Bone marrow (tissue), 2 donors: ENCODE data around the gene SCRT2.
"Not testable (repeated sequence)": the region's sequence is repeated elsewhere in the genome, so short reads cannot be mapped to it uniquely, and the experiment has no call there.

Source experiments
- DNase-seq, 2 donors: peaks; one replicate each; lab custom pipeline; 2025; lab: John Stamatoyannopoulos, UW

The SCRT2 gene

DNA sequence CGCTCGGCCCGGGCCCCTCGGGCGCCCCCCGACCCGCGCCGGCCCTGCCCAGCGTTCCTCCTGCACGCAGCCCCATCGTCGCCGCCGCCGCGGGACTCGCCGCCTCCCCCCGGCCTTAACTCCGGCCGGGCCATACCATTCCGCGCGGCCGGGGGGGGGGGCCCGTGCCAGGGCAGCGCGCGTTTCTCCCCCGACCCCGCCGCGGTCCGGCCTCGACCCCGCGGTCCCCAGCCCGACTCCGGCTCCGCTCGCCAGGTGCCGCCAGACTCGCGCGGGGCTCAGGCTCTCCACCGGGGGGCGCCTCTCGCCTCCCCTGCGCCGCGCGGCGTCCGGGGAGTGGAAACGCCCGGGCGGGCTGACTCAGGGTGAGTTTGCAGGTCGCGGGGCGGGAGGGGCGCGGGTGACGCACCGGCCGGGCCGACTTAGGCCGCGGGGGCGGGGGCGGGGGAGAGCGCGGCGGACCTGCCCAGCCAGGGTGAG, 22.5 kb downstream of the SCRT2 start, which contains the start of gene SRXN1:
SRXN1 (minus strand) TSS at position 91 of the 480 bp plus-strand sequence; CDS start at position 76, 15 bp downstream.
- peak; percentile 62 to 84 for DNase-seq

DNA sequence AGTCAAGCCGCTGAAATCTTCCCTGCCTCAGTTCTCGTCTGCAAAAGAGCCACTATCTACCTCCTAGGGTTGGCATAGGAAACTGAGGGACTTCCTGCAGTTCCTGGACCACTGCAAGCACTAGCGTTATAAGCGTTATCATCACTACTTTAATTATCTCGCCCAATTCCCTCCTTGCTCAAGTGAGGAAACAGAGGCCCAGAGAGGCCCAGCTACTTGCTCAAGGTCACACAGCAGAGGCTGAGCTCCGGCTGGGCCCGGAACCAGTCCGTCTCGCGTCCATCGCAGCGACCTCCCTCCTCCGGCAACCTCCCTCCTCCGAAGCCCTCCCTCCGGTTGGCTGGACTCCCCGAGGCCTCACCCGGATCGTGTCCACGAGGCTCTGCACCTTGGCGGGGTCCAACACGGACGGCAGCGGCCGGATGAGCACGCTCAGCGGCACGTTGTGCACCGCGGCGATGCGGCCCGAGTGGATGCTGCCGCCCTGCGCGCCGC, 22.9 kb downstream of the SCRT2 start:
- DNase-seq = no peak

DNA sequence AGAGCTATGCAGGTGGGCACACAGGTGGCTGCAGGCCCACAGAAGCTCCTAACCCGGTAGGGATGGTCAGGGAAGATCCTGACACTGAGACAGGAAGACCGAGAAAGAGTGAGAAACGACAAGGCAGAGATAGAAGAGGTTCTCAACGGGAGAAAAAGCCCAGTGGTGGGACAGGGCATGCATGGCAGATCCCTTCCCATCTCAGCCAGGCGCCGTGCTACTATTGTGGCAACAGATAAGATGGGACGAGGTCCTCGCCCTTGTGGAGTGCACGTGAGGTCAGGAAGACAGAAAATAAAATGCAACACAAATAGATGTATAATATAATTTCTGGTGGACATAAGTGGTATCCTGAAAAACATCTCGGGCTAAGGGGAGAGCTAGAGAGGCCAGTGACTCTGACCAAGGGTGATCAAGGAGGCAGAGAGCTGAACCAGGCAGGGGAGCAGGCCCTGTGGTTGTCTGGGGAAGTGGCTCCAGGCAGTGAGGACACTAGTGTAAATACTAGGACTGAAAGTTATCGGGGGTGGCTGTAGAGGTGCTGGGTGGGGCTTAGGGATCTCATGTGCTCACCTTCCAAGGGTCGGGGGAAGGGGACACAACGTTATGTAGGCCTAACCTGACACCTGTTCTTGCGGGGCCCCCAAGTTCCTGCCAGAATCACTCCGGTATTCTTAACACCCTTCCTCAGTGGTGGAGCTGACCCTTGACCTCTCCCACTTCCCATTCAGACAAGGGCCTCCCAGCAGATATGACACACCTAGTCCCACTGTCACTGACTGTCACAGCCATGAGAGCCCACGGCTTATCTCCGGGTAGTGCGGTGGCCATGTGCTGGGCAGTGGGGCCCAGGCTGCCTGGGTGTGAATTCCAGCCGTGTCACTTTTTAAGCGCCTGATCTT, 23.6 kb downstream of the SCRT2 start:
- DNase-seq = no peak

DNA sequence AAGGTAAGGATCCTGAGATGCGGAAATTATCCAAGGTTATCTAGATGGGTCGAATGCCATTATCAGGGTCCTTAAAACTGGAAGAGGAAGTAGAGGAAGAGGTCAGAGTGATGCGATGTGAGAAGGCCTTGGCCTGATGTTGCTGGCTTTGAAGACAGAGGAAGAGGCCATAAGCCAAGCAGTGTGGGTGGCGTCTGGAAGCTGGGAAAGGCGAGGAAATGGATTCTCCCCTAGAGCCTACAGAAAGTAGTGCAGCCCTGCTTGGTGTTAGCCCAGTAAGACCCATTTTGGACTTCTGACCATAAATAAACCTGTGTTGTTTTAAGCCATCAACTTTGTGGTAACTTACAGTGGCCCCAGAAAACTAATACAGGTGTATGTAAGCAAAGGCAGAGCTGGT, 24.6 kb downstream of the SCRT2 start:
- DNase-seq = no peak

DNA sequence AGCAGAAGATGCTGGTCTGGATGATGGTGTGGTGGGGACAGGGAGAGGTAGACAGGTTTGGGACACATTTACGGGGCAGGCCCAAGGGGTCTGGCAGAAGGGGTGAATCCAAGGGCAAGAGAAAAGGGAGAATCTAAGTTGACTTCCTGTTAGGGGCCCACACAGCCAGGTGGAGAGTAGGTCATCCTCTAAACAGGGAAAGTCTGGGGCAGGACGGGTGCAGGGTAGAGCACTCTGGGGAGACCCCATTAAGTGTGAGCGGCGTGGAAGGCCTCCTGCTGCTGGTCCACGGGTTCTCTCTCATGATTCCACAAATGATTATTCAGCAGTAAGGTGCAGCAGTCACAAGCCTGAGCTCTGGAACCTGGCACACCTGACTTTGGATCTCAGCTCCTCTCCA, 25.3 kb downstream of the SCRT2 start:
- no peak for DNase-seq

DNA sequence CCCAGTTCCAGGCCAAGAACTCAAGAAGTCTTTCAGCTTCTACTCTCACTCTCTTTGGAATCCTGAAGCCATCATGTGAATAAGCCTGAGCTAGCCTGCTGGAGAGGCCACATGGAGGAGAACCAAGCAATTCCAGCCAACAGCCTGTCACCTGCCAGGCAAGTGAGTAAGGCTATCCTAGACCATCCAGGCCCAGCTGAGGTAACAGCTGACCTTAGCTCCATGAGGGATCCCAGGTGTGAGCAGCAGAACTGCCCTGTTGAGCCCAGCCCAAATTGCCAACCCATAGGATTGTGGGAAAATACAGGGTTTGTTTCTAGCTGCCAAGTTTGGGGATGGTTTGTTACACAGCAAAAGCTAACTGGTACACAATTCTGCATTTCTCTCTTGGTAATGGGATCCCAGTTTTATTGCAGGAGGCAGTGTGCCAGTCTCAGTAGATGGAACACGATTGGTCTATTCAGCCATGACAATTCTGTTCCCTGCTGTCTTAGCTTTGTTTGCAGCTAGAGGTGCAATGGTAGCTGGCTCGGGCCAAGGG, 28.1 kb downstream of the SCRT2 start:
- DNase-seq = no peak

DNA sequence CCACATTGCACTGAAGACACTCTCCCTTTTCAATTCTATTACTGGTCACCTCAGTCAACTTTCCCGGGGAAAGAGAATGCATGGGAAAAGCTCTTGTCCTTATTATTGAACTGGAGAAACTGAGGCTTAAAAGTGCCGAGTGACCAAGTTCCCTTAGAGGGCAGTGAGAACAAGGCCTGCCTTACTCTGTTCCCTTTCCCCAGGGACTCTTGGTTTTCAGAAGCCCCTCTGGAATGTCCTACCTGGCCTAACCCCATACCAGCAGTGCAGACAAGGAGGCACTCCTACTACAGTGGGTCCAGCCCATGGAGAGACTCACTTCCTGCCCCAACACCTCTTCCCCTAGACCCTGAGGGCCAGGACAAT, 28.8 kb downstream of the SCRT2 start:
- no peak for DNase-seq

DNA sequence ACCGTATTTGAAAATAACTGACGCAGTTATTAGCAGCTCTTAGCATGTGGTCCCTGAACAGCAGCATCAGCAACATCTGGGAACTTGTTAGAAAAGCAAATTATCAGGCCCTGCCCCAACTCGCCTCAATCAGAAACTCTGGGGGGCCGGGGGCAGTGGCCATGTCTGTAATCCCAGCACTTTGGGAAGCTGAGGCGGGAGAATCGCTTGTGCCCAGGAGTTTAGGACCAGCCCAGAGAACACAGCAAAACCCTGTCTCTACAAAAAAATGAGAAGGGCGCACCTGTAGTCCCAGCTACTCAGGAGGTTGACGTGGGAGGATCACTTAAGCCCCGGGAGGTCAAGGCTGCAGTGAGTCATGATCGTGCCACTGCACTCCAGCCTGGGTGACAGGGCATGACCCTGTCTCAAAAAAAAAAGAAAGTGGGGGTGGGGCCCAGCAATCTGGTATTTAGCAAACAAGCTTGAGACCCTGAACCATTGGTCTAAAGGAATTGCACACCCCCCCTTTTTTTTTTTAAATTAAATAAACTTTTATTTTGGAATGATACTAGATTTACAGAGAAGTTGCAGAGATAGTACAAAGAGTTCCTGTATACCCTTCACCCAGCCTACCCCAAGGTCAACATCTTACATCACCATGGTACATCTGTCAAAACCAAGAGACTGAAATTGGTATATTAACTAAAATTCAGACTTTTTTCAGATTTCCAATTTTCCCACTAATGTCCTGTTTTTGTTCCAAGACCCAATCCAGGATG, 29.3 kb downstream of the SCRT2 start:
- no peak for DNase-seq

DNA sequence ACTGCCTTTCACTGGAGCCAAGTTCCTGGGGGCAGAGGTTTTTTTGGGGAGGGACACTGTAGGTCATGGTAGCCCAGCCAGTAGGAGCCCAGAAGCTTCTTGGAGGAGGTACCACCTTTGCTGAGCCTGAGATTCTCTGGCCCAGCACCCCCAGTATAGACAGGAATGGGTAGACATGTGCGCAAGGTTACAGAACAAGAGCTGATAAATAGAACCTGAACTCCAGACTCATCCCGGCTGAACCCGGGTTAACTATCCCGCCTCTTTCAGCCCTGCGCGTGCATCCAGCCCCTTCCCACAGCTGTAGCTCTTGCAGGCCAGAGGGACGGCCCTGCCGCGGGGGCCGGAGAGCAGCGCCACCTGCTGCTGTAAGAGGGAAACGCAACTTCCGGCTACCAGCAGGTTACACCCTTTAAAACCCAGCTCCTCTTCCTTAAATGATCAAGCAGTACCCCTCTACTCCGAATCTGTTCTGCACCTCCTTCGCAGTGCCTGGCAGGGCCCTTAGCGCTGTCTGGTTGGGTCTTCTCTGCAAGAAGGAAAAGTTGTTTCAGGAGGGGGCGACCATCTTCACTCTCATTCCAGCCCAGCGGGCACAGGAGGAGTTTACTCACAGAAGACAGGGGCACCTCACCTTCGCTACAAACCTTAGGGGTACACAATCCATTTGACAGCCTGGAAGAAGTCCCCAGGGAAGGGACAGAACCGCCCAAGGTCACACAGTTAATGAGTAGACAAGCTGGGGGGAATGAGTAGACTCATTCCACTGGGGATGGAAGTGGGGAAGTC, 30.1 kb downstream of the SCRT2 start:
- peak; percentile 48 to 68 for DNase-seq

DNA sequence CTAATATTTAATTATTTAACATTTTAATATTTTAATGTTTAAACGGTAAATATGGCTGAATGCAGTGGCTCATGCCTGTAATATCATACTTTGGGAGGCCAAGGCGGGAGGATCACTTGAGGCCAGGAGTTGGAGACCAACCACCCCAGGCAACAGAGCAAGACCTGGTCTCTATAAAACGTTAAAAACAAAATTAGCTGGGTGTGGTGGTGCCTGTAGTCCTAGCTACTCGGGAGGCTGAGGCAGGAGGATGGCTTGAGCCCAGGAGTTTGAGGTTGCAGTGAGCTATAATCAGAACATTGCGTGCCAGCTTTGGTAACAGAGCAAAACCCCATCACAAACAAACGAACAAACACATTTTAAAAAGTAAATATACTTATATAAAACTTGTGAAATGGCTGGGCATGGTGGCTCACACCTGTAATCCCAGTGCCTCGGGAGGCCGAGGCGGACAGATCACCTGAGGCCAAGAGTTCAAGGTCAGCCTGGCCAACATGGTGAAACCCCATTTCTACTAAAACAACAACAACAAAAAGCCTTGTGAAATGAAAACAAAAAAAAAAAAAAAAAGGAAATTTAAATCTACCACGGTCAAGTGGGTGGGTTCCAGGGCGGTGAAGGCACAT, 30.8 kb downstream of the SCRT2 start:
- no peak for DNase-seq

DNA sequence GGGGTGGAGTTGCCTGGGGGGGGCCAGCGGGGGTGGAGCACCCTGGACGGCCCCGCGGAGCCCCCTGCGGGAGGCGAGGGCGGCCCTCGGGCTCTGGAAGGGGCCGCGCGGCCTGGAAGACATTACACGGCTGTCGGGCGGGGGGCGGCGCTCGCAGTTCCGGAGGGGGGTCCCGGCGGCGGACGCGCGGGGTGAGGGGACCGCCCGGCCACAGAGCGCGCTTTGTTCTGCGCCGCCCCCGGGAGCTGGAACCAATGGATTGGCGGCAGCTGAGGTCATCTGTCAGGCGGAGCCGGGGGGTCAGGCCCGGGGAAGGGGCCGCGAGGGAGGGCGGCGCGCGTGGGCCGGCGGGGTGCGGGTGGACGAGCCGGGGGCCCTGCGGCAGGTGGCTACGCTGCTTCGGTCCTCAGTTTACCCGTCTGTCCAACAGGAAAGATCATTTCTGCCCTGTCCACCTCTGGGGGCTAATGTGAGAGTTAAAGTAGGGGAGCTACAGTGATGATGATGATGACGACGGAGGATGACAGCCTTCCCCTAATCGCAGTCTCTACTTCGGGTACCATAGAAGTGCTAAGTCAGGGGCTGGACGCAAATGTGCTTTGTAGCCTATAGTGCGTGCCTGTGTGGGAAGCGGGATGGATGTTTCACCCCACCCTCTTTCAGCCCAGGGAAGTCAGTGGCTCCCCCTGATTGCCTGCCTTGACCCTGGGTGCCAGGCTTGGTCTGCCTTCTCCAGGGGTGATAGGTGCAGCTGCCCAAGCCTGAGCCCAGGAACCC, 33.0 kb downstream of the SCRT2 start:
- no peak for DNase-seq

DNA sequence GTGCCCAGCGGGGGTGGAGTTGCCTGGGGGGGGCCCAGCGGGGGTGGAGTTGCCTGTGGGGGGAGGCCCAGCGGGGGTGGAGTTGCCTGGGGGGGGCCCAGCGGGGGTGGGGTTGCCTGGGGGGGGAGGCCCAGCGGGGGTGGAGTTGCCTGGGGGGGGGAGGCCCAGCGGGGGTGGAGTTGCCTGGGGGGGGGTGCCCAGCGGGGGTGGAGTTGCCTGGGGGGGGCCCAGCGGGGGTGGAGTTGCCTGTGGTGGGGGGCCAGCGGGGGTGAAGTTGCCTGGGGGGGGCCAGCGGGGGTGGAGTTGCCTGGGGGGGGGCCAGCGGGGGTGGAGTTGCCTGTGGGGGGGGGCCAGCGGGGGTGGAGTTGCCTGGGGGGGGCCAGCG, 33.6 kb downstream of the SCRT2 start:
- not testable (repeated sequence) for DNase-seq

DNA sequence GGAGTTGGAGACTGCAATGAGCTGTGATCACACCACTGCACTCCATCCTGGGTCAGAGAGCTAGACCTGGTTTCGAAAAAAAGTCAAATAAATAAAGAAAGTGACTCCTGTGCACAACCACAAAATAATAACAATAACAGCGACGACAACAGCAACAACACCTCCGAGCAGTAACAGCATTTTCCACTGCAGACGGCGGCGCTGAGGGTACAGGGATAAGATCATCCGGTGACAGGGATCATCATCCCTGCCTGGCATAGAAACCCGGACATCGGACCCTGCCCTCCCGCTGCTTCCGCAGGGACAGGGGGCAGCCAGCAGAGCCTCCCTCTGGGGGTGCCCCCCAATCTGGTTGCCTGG, 34.1 kb downstream of the SCRT2 start:
- DNase-seq = no peak

DNA sequence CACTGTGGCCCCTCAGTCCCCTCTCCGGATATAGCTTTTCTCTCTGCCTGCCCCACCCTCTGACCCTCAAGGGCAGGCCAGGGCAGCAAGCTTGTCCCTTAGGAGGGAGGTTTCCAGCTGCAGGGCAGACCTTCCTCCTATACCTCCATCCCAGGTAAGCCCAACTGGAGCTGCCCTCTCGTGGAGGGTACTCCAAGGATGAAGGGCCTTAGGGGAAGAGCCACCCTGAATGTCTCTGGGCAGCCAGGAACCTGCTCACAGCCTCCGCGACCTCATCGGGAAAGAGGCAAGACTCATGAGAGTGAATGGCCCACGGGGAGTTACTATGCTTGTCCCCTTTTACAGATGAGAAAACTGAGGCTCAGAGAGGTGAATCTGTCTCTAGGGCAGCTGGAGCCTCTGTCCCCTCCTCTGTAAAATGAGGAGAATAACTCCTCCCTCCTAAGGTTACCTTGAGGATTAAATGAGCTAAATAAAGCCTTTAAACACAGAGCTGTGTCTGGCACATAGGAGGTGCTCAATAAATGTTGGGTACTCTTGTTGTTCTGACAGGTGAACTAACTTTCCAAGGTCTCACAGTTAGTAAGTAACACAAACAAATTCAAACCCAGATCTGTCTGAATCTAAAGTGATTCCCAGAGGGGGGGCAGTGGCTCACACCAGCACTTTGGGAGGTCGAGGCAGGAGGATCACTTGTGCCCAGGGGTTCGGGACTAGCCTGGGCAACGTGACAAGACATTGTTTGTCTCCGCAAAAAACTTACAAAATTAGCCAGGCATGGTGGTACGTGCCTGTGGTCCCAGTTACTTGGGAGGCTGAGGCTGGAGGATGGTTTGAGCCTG, 34.7 kb downstream of the SCRT2 start:
- DNase-seq = no peak

DNA sequence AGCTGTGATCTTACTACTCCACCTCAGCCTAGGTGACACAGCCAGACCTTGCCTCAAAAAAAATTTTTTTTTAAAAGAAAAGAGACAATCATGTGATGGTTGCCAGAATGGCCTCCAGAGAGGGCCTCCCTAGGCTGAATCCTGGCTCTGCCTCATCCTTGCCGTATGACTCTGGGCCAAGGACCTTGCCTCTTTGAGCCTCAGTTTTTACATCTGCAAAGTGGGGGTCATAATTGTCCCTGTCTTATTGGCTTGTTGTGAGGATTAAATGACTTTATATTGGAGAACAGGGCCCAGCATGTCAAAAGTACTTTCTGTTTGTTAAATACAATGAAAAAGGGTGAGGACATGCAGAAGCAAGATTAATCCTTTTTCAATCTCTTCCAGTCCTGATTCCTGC, 37.0 kb downstream of the SCRT2 start:
- DNase-seq = no peak

DNA sequence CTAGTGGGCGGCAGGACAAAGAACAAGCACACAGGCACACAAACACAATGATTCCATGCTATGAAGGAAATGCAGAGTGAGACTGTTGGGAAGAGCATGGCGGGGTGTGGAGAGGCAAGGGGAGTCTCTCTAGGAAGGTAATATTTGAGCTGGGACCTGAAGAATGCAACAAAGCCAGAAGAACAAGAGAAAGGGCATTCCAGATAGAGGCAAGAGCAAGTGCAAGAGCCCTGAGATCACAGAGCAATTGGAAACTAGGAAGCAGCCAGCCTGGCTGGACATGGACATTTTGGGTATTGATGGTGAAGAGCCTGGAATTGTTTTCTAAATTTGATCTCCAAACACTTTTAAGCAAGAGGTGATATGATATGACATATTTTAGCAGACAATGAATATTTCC, 38.0 kb downstream of the SCRT2 start:
- DNase-seq = no peak

DNA sequence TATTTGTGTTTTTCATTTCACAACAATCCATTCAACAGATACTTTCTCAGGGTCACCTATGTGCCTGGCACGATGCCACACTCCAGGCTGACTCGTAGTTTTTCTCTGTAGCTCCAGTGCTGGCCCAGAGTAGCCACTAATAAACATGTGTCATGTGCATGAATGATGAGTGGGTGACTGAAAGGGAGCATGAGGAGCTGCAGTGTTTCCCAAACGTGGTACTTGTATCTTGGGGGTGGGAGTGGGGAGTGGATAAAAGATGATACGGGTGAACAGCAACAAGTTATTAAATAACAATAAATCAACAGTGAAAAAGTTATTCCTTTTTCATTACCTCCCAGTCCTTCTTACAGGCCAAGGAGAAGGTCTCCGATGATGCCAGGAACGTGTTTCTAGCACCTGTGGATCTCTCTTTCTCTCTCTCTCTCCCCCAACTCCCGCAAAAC, 39.7 kb downstream of the SCRT2 start:
- DNase-seq = no peak

DNA sequence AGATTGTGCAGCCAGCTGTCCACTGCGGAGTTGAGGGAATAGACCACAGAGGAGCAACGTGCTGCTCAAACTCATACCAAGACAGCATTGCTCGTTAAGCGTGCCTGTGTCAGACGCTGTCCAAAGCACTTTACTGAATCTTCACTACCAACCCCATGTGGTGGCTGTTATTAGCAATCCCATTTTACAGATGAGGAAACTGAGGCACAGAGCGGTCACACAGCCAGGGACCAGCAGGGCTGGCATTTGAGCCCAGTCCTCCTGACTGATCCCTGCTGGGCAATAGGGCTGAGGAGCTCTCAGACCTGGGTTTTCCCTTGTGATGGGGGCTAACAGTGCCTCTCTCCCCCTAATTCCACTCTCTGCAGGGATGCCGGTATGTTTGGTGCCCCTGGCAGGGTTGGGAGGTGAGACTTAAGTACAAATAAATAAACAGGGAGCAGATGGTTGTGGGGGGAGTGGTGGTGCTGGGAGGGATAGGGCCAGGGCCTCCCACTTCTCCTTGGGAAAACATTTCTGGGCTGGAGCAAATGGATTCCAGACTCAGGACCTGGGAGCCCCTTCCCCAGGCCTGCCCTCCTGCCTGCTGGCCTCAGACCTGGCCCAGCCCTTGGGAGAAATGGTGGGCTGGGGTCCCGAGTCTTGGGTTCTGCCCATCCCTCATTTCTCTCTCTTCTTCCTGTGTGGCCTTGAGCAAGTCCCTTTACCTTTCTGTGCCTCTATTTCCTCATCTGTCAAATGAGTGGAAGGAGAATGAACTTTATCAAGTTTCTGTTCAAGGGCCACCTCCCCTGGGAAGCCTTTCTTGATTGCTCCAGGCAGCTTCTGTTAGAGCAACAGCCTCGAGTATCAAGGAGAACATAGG, 40.3 kb downstream of the SCRT2 start:
- DNase-seq = no peak
